HG03159 (cell line): ENCODE data around the gene CHRNA3.
"Not testable (repeated sequence)": the region's sequence is repeated elsewhere in the genome, so short reads cannot be mapped to it uniquely, and the experiment has no call there.

Source experiments
- ATAC-seq: cut with Tn5 transposase; IDR thresholded peaks from one replicate; pipeline ENCODE4 v1.9.1; 2021; ENCODE audit warnings: mild to moderate bottlenecking, moderate library complexity; ENCODE audit not compliant: unreplicated experiment

Gene CHRNA3

DNA sequence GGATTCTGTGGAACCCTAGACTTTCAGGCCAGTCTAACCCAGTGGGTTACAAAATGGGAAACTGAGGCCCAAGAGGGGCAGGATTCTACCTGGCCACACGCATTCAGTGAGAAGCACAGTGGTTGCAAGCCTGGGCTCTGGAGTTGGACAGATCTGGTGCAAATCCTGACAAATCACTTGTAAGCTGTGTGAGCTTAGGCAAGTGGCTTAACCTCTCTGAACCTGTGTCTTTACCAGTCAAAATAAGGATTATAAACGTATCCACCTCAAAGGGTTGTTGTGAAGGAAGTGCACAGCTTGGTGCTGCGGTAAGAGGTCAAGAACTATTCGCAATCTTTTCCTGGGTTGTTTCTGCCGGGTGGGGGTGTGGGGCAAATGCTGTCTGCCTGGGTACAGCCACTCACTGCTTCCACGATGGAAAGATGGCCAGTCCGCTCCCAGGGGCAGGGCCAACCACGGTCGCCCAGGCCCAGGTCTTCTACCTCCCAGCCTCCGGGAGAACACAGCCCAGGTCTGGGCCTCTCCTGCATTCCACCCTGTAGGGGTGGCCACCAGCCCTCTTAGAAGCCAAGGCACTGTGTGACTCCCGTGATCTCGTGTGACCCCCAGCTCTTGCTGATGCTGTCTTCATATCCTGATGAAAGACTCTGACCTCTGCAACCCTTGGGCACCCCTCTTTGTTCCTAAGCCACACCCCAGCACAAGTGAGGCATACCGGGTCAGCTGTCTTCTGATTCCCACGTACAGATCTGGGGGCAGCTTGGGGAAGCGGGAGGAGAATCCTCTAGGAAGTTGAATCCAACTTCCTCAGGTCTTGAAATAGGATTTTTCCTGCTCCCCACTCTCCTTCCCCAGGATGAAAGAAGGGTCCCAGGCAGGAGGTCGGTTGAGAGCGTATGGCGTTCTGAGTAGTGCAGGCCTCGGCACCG, 1.5 kb downstream of the CHRNA3 start:
- no peak for ATAC-seq

DNA sequence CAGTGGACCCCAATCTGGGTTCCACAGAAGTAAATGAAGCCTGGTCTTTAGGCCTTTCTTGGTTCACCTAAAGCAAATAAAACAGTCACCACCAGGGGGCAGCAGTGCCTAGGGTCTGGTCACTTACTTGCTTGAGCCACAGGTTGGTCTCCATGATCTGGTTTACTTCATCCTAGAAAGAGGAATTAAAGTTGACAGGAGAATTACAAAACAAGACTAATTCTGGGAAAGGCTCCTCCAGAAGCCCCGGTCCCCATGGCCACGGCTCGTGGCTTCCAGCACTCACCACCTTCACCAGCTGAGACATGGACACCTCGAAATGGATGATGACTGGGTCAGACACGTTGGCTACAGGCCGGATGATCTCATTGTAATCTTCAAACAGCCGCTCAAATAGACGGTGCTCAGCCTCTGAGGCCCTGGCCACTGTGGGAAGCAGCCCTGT, 2.3 kb downstream of the CHRNA3 start:
- ATAC-seq: no peak

DNA sequence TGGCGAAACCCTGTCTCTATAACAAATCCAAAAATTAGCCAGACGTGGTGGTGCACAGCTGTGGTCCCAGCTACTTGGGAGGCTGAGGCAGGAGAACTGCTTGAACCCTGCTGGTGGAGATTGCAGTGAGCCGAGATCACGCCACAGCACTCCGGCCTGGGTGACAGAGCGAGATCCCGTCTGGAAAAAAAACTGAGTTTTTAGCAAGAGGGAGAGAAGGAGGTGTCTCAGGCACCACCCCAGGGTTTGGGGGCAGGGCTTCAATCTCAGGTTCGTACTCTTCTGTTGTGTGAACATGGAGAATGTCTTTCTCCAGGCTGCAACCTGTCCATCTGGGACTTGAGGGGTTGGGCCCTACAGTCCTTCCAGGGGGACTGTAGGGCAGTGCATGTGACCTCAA, 2.7 kb downstream of the CHRNA3 start:
- ATAC-seq: no peak

DNA sequence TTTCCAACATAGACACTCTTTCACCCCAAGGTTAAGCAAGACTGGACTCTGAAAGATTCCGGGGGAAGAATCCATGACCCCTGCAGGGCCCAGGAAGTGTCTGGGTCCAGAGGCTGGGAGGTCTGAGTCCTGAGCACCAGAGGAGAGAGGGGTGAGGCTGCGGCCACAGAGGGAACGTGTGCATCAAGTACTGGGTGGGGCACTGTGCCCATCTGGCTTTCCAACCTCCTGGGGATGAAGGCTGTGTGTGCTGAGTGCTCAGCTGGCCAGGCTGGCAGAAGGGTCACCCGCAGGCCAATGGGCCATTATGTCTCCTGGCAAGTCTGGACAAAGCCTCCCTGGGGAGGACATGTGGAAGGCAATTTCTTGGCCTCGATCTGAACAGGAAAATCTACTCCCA, 3.3 kb downstream of the CHRNA3 start:
- no peak for ATAC-seq

DNA sequence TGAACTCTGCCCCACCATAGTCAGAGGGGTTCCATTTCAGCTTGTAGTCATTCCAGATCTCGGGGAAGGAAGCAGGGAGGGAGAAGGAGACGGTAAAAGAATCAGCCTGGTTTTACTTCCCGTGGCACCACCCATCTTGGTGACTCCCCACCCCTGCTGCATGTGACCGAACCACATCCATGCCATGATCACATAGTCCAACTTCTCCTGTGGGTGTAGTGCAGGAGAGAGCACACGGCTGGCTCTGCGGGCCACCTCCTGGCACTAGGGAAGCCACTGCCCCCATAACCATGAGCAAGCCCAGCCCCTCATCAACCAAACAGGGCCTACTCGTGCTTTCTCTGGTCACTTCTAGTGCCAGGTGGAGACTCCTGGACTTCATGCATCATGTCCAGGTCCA, 3.7 kb downstream of the CHRNA3 start:
- ATAC-seq: no peak

DNA sequence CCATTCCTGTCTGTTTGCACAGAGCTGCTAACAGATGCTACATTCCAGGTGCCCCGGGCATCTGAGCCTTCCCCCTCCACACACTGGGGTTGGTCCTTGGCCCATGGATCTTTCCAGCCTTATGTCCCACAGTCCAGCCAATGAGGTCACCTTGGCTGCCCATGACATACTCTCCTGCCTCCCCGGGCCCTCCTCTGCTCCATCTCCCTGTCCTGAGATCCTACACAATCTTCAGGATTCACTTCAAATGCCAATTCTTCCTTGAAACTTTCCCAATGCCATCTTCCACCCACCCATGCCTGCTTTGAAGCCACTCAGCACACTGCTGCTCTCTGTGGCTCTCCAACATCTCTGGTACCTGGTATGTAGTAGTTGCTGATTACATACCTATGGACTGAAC, 4.3 kb downstream of the CHRNA3 start:
- no peak for ATAC-seq

DNA sequence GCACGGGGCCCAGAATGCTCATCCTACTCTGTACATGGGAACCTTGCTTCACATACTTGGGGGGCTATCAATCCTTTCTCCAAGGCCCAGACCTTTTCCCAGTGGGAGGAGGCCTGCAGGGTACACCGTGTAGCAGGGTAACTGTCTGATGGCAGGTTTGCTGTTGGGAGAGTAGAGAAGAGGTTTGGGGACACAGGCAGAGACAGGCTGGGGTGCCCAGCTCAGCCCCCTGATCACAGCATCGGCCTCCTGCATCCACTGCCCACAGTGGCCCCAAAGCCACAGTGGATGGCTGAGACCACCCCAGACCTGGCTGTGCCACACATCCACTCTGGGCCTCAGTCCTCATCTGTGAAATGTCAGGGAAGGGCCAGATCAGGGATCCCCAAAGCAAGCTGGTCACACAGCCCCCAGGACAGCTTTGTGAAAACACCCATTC, 5.6 kb downstream of the CHRNA3 start:
- no peak for ATAC-seq

DNA sequence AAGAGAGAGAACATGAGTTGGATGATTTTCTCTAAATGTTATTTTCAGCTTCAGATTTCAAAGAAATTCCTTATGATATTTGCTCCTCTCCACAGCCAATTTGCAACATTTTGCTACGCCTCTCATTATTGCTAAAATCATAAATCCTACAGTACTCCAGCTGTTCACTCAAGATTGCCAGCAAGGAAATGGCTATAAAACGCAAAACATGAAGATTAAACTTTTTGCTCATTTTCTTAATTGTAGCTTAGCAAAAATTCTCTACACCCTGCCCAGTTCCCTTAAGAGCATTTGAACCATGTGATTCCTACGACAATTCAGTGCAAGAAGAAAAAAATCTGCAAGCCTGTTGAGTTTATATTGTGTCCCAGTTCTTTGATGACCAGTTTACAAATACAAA, 6.8 kb downstream of the CHRNA3 start:
- no peak for ATAC-seq

DNA sequence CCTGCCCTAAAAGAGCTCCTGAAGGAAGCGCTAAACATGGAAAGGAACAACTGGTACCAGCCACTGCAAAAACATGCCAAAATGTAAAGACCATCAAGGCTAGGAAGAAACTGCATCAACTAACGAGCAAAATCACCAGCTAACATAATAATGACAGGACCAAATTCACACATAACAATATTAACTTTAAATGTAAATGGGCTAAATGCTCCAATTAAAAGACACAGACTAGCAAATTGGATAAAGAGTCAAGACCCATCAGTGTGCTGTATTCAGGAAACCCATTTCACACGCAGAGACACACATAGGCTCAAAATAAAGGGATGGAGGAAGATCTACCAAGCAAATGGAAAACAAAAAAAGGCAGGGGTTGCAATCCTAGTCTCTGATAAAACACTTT, 11.2 kb downstream of the CHRNA3 start:
- ATAC-seq: not testable (repeated sequence)

DNA sequence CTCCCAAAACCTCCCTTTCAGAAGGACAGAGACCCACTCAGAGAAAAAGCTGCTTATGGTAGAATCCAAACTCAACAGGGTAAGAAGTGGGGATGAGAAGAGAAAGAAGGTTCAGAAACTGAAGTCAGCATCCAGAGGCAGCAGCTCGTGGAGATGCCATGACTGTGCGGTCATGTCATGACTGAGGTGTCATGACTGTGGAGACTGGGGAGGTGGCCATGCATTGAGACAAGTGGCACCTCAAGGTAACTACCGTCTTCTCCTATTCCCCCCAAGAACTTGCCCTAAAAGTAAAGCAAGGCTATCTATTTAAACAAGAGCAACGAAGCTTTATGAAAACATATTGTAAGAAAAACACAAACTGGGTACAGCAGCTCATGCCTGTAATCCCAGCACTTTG, 15.1 kb downstream of the CHRNA3 start:
- ATAC-seq: no peak

DNA sequence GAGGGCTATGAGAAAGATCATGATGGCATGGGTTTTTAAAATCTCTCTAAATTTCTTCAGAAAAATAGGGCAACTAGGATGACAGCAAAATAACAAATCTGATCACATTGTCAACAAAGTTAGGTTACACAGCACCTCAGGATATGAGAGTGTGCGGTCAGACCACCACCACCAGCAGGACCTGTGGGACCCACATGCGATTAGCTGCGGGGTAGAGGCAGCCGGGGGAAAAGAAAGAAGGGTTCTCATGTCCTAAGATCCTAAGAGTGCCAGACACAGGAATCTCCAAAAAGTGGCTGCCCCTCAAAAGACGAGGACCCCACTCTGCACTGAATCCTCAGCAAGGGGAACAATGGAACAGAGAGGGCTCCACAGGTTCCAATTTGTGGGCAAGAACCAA, 15.6 kb downstream of the CHRNA3 start:
- ATAC-seq: no peak

DNA sequence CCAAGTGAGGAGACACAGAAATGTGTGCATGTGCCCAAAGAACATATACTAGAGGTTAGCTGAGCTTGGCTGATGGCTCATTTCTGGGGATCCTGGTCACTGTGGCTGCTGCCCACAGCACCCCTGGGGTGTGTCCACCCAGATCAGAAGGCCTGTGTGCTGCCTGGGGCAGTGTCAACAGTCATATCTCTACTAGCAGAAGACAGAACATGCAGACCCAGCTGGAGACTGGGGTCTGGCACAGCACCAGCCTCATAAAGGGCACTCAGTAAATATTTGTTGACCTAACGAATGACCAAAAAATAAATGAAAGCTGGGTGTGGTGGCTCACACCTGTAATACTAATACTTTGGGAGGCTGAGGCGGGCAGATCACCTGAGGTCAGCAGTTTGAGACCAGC, 16.4 kb downstream of the CHRNA3 start:
- ATAC-seq: no peak

DNA sequence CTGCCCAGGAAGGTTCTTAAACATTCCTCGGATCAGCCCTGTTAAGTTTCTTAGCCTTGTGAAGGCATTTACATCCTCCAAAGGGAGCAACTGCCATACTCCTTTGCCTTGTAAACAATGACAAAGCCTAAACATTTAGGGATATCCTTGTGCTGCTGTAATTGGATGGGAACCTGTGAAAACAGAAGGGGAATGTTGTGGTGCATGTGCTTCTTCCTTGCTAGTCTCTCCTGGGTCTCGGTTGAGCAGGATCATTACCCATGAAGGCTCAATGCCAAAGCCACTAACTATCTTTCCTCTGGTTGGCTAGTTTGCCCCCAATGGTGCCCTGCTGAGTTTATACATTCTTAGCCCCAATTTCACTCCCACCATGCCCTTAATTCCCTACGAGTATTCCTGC, 17.3 kb downstream of the CHRNA3 start:
- no peak for ATAC-seq

DNA sequence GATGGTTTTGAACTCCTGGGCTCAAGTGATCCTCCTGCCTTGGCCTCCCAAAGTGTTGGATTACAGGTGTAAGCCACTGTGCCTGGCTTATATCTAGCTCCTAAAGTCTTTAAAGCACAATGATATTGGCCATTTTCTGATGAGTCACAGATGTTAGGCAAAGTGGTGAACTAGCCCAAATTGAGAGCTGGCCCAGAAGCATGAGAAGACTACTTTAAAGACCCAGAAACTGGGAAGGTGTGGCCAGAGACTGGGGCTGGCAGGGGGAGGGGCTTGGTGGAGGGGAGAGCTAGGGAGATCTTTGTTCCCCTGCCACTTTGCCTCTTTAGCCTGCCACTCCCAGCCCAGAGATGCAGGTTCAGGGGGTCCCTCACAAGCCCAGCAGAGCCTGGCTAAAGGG, 21.6 kb downstream of the CHRNA3 start:
- ATAC-seq: no peak

DNA sequence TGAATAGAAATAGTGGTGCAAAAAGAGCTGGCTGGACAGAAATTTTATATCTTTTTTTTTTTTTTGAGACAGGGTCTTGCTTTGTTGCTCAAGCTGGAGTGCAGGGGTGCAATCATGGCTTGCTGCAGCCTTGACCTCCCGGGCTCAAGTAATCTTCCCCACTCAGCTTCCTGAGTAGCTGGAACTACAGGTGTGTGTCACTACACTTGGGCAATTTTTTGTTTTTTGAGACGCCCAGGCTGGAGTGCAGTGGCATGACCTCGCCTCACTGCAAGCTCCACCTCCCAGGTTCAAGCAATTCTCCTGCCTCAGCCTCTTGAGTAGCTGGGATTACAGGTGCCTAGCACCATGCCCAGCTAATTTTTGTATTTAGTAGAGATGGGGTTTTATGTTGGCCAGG, 22.4 kb downstream of the CHRNA3 start:
- ATAC-seq: no peak

DNA sequence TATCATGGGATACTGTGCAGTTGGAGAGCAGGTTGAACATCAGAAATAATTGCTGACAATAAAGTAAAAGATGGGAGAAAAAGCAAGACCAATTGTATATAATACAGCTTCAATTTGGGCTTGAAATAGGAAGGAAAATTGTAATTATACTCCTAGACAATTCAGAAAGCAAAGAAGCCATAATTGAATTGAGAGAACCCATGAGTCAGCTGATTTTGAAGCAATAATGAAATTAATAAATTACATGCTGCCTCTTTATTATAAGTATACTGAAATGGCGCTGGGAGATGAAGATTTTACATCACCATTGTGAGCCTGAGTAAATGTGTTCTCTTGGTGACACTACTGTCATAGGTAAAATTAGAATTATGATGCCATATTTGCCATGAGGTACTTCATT, 23.2 kb downstream of the CHRNA3 start:
- ATAC-seq: no peak

DNA sequence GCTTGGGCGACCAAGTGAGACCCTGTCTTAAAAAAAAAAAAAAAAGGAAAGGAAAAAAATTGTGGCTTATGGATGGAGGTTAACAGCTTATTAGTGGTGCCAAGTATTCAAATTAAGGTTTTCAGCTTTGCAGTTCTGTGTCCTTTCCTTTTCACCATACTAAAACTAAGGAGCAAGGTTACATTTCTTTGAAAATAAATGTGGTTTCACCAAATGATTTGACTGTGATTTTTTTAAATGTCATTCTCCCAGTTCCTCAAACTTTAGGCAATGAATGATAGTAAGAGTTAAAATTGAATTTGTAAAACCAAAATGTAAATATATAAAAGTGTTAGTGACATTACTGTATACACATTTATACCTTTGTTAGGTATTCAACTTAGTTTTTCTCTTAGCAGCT, 45.9 kb downstream of the CHRNA3 start:
- no peak for ATAC-seq

DNA sequence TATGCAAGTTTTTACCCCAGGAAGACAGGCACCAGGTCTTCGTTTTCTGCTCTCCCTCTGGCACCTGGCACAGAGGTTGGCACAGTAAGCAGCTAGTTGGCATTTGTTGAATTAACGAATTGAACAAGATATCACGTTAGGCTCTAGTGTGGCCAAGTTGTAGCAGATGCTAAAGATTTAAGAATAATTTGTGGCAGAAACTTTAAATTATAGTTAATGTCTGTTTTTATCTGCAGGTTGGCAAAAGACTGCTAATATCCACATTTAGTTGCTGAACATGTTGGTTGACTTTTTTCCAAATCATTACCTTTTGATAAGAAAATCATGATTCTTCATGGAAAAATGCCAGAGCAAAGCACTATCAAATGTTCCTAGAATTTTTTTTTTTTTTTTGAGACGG, 47.4 kb downstream of the CHRNA3 start:
- ATAC-seq: no peak

DNA sequence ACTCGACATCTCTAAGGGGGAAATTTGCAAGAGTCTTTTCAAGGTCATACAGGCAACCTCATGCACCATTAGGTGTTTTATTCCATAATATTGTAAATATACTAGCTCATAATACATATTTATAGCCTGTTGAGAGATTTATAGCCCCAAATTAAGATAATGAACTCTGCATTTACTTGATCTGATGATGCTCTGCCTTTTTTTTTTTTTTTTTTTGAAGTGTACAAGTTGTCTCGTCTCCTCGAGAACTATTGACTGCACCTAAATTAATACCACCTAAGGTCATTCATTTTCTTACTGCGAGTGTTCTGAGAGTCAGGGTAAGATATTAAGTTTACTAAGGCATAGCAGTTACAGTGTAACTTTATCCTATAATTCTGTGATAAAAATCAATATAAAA, 49.4 kb downstream of the CHRNA3 start:
- ATAC-seq: no peak

DNA sequence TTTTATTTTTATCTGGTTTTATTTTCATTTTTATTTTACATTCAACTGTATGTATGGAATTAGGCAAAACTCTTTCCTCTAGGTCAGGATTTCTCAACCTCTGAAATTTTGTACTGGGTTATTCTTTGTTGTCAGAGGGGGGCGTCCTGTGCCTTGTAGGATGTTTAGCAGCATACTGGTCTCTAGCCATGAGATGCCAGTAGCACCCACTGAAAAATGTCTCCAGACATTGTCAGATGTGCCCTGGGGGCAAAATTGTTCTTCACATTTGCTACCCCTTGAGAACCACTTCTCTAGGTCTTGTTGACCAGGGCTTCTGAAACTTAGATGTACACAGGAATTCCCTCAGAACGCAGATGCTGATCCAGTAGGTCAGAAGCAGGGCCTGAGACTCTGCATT, 50.1 kb downstream of the CHRNA3 start:
- no peak for ATAC-seq

DNA sequence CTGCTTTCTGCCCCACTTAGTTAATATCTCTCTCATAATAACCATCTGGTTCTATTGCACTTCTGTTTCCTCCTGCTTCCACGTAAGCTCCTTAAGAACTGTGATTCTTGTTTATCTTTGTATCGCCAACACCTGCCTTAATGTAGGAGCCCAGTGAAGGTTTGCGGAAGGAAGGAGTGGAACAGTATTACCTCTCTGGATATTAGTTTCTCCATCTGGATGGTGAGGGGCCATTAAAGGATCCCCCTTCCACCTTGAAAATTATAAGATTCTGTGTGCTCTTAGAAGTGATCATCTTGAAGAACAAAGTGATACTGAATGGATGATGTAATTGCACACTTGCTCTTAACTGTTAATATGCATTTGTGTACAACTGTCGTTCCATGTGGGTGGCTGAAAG, 53.3 kb downstream of the CHRNA3 start:
- no peak for ATAC-seq

DNA sequence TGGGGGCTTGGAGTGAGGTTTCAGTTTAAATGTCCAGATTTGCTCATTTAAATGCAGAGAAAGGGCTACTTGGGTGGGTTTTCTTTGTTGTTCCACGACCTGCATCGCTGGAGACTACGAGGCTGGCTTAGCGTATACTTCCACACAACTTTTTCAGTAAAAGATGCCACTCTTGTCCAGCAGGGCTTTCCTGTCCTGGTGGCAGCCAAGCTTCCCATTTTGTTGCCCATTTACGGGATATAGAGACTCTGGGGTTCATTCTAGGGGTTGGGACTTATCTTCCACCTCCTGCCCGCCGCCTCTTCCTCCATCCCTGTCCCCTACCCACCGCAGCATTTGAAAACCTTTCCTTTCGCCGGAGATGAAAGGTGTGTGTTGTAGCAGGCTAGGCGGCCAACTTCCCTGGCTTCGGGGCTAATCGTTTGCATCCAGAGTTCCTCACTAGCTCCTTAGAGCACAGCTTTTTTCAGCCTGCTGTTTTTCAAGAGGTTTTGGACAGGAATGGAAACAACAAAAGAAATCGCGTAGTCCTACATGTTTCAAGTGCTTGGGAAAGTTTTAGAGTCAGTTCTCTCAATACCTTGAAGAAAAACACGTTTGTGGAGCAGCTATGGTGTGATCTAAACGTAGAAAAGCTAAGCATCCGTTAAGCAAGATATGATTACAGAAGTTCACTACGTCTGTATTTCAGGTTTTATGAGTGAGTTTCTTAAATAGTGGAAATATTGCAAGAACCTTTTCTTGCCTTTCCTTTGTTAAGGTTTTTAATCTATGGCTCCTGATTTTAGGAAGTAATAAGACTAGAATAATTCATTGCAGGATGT, 54.6 kb downstream of the CHRNA3 start:
- ATAC-seq: peak; percentile 10
